Stimulated activated naive CD8-positive, alpha-beta T cell treated with anti-CD3 and anti-CD28 coated beads, Interleukin-15, Interleukin-2, amounts not matched to agents 100 ng/mL and 50 ng/mL, for 24 hours (primary cell): Measurements from ENCODE around the gene PAK1.

Source experiments
- H3K27ac Mint-ChIP-seq: one replicate; pipeline ENCODE4 v1.8.0; 2021; ENCODE audit warnings: mild to moderate bottlenecking, mixed read lengths
- H3K27me3 Mint-ChIP-seq: one replicate; pipeline ENCODE4 v1.8.0; 2021; ENCODE audit warnings: mixed read lengths
- H3K36me3 Mint-ChIP-seq: one replicate; pipeline ENCODE4 v1.8.0; 2021; ENCODE audit warnings: low read depth, mixed read lengths
- H3K4me1 Mint-ChIP-seq: one replicate; pipeline ENCODE4 v1.8.0; 2021; ENCODE audit warnings: low read depth, mixed read lengths
- H3K4me3 Mint-ChIP-seq: one replicate; pipeline ENCODE4 v1.8.0; 2021; ENCODE audit warnings: mild to moderate bottlenecking, mixed read lengths
- H3K9me3 Mint-ChIP-seq: one replicate; pipeline ENCODE4 v1.8.0; 2021; ENCODE audit warnings: mixed read lengths

PAK1 gene

DNA sequence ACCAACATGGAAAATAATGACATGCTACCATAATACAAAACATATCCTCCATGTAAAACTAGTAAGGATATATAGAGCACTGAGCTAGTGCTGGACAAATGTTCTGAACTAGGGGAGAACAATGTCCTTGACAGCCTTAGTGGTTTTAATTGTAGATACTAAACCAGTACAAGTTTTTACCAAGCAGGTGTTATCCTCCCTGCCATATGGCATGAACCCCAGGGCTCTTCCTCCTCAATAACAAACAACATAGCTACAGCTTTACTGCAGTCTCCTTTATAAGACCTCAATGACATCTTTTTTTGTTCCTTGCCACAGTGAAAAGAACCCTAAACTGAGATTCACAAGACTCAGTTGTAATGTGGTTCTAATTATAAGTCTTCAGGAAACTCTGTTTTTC lies 102.2 kb downstream of the PAK1 start:
- H3K4me3 Mint-ChIP-seq = no peak overlapping the region
- H3K36me3 Mint-ChIP-seq = peaks cover 45% of the 10 kb centered on the region
- no peaks in the 10 kb centered on the region for H3K9me3 Mint-ChIP-seq
- no peak overlapping the region for H3K27ac Mint-ChIP-seq
- H3K4me1 Mint-ChIP-seq = peaks cover 4% of the 10 kb centered on the region
- no peaks in the 10 kb centered on the region for H3K27me3 Mint-ChIP-seq

DNA sequence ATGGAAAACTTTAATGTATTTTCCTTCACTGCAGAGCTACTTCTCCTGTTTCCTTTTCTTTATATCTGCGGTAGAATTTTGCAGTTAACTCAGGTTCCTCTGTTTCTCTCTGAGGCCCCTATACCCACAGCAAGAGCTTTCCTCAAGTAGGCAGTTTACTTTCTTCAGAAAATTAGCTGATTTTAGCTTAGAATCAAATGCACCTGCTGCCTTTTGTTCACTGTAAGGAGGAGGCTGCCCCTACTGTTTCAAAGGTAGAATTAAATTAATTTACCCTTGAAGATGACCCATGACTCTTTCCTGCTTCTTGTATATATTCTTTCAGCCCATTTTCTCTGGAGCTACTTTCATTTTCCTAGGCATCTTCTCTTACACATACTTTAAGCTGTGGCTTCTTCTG lies 103.7 kb downstream of the PAK1 start:
- Mint-ChIP-seq H3K4me3 (no peak overlapping the region), H3K27me3 (no peaks in the 10 kb centered on the region), H3K27ac (no peak overlapping the region), H3K4me1 (peaks cover 4% of the 10 kb centered on the region), H3K36me3 (peaks cover 44% of the 10 kb centered on the region), H3K9me3 (peaks cover 3% of the 10 kb centered on the region)

DNA sequence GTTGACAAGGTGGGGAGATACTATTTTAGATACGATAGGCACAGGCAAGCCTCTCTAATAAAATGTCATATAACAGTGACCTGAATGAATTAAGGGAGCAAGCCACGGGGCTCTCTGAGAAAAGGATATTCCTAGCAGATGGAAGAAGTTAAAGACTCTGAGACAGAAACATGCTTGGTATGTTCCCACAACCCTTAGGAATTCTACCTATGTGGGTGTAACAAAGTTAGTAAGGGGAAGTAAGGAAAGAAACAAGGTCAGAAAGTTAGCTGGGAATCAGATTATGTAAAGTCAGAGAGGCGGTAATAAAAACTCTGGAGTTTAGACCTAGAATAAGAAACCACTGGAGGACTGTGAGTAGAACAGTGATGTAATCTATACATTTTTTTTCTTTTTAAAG lies 112.7 kb downstream of the PAK1 start:
- H3K36me3 Mint-ChIP-seq = peaks cover 28% of the 10 kb centered on the region

DNA sequence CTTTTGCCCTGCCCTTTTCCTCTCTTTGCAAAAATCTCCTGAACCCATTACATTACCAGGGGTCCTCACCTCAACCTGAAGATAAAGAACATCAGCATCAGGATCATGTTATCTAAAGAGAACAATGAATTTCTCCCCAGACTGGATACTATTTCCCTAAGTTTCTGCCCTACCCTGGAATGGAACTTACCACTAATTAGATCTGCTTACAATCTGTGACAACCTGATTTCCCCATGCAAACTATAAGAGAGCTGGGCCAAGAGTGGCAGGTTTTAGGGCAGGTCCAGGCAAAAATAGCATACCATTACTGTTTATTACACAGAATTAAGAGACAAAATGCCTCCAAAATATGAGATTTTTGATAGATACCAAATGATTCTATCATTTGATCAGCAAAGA lies 114.4 kb downstream of the PAK1 start:
- Mint-ChIP-seq H3K36me3 (peaks cover 19% of the 10 kb centered on the region), H3K27ac (no peak overlapping the region), H3K4me1 (no peaks in the 10 kb centered on the region), H3K9me3 (no peaks in the 10 kb centered on the region), H3K27me3 (no peaks in the 10 kb centered on the region), H3K4me3 (no peak overlapping the region)

More for the DNA sequence above, 112.7 kb downstream of the PAK1 start:
- H3K27me3 Mint-ChIP-seq = no peaks in the 10 kb centered on the region
- H3K9me3 Mint-ChIP-seq = peaks cover 3% of the 10 kb centered on the region
- H3K4me1 Mint-ChIP-seq = no peaks in the 10 kb centered on the region
- H3K4me3 Mint-ChIP-seq = no peak overlapping the region
- H3K27ac Mint-ChIP-seq = no peak overlapping the region

DNA sequence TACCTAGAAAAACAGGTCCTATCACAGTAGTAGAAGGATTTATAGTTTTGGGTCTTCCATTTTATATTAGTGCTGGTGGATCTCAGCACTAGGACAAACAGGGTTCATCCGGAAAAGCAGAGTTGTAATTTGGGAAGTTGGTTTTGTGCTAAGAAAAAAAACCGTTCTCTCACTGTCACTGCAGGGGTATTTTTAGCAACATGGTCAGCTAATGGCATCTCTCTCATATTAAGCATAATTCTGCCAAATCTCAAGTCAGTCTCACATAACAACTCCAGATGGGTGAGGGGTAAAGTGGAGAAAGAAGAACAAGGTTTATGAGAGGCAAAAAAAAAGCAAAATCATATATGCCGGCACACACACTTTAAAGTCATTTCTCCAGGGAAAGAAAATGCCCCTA lies 120.8 kb downstream of the PAK1 start:
- no peaks in the 10 kb centered on the region for H3K4me1 Mint-ChIP-seq
- H3K9me3 Mint-ChIP-seq = no peaks in the 10 kb centered on the region
- H3K36me3 Mint-ChIP-seq = peaks cover 13% of the 10 kb centered on the region
- no peak overlapping the region for H3K4me3 Mint-ChIP-seq
- no peaks in the 10 kb centered on the region for H3K27me3 Mint-ChIP-seq
- no peak overlapping the region for H3K27ac Mint-ChIP-seq

DNA sequence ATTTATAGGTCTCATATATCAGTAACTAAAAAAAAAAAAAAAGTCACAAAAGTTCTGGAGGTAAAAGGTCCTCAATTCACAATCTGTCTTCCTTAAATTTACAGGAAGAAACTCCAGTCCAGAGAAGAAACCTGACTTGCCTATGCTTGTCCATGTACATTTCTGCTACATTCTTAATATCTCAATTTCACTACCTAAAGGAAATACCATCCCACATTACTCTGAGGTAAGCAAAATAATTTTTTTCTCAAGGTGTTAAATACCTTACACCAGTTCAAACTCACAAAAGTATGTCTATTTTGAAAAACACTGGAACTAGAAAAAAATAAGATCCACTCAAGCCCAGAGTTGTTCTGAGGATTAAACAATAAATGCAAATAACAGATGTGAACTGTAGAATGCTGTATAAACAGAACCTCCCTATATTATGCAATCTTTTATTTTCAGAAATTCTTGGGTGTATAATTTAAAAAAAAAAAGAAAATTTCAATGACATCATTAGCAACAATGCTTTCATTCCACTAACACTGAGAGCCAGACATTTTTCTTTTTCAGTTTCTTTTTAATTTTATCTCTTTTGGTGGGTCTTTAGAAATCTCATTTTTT lies 122.5 kb downstream of the PAK1 start:
- no peaks in the 10 kb centered on the region for H3K27me3 Mint-ChIP-seq
- H3K36me3 Mint-ChIP-seq = peaks cover 20% of the 10 kb centered on the region
- no peak overlapping the region for H3K27ac Mint-ChIP-seq
- H3K9me3 Mint-ChIP-seq = no peaks in the 10 kb centered on the region
- H3K4me3 Mint-ChIP-seq = no peak overlapping the region
- no peaks in the 10 kb centered on the region for H3K4me1 Mint-ChIP-seq

DNA sequence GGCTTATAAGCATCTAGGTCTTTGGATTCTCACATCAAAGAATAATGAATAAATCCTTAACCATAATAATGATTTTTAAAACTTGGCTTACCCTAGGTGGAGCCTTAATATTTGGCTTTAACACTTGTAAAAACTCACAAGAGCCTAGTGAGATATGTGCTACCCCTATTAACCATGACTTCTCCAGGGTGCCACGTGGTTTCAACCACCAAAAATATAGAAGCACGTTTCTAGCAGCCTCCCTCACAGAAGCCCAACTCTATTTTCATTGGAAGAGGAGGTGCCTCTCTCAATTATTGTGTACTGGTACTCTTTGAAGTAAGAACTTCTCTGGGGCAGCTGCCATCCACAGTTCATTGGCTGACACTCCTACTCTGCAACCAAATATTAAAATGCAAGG lies 125.9 kb downstream of the PAK1 start:
- Mint-ChIP-seq H3K9me3 (no peaks in the 10 kb centered on the region), H3K27ac (no peak overlapping the region), H3K36me3 (peaks cover 39% of the 10 kb centered on the region), H3K4me3 (no peak overlapping the region), H3K4me1 (no peaks in the 10 kb centered on the region), H3K27me3 (no peaks in the 10 kb centered on the region)

DNA sequence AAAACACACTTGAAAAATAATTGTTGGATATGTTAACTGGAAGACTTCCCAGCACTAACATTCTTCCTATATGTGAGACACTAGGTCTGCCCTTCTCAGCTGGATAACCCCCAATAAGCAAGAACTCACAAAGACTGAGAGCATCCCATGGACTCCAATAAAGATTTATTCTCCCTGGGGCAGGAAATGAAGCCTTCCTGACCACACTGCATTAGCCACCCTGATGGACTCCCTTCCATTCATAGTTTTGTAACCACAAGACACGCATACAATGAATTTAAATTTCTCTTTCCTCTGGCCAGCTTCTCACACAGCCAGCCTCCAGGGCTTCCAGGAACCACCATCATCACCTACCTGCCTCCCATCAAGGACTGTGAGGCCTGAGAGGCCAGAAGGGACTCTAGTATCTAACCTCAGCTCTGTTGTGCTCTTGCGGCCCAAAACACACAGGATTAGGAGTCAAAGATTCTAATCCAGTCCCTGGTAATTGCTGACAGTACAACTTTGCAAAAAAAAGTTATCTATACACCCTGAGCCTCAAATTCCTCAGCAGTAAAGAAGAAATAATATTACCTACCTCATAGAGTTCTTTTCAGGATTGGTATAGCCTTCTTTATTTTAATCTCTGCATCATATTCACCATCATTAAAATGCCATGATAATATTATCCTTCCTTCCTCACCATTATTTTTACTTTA lies 126.8 kb downstream of the PAK1 start:
- no peaks in the 10 kb centered on the region for H3K4me1 Mint-ChIP-seq
- H3K27ac Mint-ChIP-seq = no peak overlapping the region
- peaks cover 47% of the 10 kb centered on the region for H3K36me3 Mint-ChIP-seq
- no peaks in the 10 kb centered on the region for H3K27me3 Mint-ChIP-seq
- H3K4me3 Mint-ChIP-seq = no peak overlapping the region
- H3K9me3 Mint-ChIP-seq = no peaks in the 10 kb centered on the region

DNA sequence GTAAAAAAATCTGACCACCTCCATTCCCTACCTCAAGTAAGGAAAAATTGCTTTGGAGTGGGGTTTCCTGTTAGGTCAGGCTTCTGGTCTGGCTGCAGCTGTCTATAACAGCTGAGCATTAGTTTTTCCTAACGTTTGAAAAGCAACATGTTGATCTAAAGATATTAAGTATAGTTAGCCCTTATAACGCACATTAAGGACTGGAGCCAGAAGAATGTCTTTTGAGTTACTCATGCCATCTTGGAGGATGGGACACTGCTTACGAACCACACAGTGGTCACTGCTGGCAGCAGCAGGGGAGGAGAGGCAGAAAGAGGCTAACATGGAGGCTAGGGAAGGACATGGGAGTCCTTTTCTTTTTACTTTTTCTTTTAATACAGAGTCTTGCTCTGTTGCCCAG lies 128.3 kb downstream of the PAK1 start:
- no peak overlapping the region for H3K27ac Mint-ChIP-seq
- H3K4me3 Mint-ChIP-seq = no peak overlapping the region
- no peaks in the 10 kb centered on the region for H3K27me3 Mint-ChIP-seq
- peaks cover 59% of the 10 kb centered on the region for H3K36me3 Mint-ChIP-seq
- no peaks in the 10 kb centered on the region for H3K4me1 Mint-ChIP-seq
- H3K9me3 Mint-ChIP-seq = no peaks in the 10 kb centered on the region

DNA sequence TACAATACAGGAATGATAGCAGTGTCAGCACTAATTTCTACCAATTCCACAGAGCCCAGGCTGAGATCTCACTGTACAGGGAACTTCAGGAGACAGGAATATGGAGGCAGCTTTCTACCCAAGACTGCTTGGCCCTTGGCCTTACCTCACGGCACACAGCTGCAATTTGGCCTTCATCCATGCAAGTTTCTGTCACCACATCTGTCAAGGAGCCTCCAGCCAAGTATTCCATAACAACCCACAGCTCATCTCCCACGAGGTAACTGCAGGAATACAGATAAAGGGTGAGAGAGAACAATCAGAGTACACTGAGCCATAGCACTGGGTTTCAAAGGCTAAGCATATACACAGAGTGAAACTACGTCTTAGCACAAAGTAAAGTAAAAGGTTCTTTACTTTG lies 133.4 kb downstream of the PAK1 start:
- no peaks in the 10 kb centered on the region for H3K4me1 Mint-ChIP-seq
- no peaks in the 10 kb centered on the region for H3K27me3 Mint-ChIP-seq
- peaks cover 45% of the 10 kb centered on the region for H3K36me3 Mint-ChIP-seq
- no peak overlapping the region for H3K27ac Mint-ChIP-seq
- H3K9me3 Mint-ChIP-seq = no peaks in the 10 kb centered on the region
- no peak overlapping the region for H3K4me3 Mint-ChIP-seq

DNA sequence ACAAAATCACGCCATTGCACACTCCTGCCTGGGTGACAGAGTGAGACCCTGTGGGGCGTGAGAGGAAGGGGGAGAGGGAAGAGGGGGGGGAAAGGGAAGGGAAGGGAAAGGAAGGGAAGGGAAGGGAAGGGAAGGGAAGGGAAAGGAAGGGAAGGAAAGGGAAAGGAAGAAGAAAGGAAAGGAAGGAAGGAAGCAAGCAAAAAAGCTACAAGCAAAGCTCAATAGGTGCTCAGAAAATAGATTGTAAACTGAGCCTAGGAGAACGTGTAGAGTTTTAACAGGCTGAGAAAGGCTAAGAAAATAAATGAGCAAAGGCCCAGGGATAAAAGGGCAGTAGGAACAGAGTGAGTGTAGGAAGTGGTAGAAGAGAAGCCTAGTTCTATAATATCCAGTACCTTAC lies 141.6 kb downstream of the PAK1 start:
- no peaks in the 10 kb centered on the region for H3K4me1 Mint-ChIP-seq
- no peaks in the 10 kb centered on the region for H3K27me3 Mint-ChIP-seq
- H3K27ac Mint-ChIP-seq = no peak overlapping the region
- H3K36me3 Mint-ChIP-seq = peaks cover 44% of the 10 kb centered on the region
- no peak overlapping the region for H3K4me3 Mint-ChIP-seq
- H3K9me3 Mint-ChIP-seq = no peaks in the 10 kb centered on the region

DNA sequence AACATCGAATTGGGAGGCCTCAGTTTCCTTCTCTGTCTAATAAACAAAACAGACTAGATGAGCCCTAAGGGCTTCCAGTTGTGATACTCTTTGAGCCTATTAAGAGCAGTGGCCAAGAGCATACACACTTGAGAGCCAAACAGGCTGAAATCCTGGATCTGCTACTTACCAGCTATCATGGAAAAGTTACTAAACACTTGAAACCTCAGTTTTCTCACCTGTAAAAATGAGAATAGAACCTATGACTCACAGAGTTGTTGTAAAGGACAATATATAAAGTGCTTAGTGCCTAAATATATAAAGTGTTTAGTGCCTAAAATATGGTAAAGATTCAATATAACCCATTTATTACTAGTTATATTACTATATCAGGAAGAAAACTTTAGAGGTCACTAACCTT lies 148.7 kb downstream of the PAK1 start:
- Mint-ChIP-seq H3K27ac (no peak overlapping the region), H3K27me3 (no peaks in the 10 kb centered on the region), H3K36me3 (peaks cover 40% of the 10 kb centered on the region), H3K9me3 (no peaks in the 10 kb centered on the region), H3K4me1 (peaks cover 12% of the 10 kb centered on the region), H3K4me3 (no peak overlapping the region)

DNA sequence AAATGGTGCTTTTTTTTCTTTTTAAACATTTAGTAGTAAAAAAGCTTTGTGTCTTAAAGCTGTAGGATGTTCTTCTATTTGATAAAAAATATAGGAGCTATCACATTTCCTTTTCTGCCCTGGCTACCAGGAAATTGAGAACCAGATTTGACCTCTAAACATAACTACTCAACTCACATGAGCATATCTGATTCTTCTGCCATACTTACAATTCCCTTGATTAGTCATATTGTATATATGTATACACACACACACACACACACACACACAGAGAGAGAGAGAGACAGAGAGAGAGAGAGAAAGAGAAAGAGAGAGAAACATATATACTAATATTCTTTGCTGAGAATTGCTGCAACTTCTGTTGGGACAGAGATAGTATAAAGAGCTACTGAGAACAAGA lies 149.4 kb downstream of the PAK1 start:
- peaks cover 35% of the 10 kb centered on the region for H3K36me3 Mint-ChIP-seq

DNA sequence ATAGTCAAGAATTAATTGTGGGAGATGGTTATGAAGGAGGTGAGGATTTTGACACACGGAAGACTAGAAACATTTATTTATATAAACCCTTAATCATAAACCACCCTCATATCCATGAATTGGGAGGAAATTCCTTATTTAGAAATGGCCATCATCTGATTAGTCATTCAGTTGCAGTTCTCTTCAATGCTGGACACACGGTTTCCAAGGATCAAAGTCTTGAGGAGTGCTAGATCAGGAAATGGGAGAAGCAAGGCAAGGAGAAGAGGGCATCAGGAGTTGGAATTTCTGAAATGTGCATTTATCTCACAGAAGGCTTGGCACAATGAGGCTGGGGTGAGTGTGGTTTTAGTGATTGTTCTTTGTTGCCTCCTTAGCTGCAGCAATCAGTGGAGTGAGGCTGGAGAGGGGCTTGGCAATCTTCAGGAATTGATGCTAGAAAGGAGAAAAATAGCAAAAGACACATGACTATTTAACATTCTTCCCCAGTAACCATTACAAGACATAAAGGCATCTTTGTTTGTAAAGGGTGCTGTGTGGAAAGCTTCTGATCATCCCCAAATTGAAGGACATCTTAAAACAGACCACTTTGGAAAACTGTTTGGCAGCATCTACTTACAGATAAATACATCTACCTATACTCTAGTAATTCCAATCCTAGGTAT lies 150.8 kb downstream of the PAK1 start:
- no peaks in the 10 kb centered on the region for H3K9me3 Mint-ChIP-seq
- no peak overlapping the region for H3K27ac Mint-ChIP-seq
- peaks cover 12% of the 10 kb centered on the region for H3K4me1 Mint-ChIP-seq
- H3K4me3 Mint-ChIP-seq = no peak overlapping the region
- H3K27me3 Mint-ChIP-seq = no peaks in the 10 kb centered on the region
- peaks cover 21% of the 10 kb centered on the region for H3K36me3 Mint-ChIP-seq

More for the DNA sequence above, 149.4 kb downstream of the PAK1 start:
- H3K27me3 Mint-ChIP-seq = no peaks in the 10 kb centered on the region
- no peaks in the 10 kb centered on the region for H3K9me3 Mint-ChIP-seq
- H3K4me3 Mint-ChIP-seq = no peak overlapping the region
- no peak overlapping the region for H3K27ac Mint-ChIP-seq
- peaks cover 12% of the 10 kb centered on the region for H3K4me1 Mint-ChIP-seq

DNA sequence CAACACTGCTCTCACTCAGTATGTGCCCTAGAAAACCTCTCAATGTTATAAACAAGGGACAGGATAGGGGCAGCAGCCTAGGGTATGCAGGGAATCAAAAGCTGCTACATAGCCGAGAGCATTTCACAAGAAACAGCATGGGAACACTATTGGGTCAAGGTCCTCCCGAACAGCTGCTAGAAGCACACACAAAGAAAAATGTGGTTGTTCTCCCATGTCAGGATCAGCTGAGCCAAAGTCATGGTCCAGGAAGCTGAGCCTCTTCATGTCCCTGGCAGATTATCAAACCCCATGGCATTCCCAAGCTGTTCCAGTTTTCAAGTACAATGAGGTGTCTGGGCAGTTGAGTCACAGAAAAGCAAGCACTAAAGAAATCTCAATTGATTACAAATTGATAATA lies 151.4 kb downstream of the PAK1 start:
- Mint-ChIP-seq H3K4me1 (peaks cover 12% of the 10 kb centered on the region), H3K4me3 (no peak overlapping the region), H3K27ac (no peak overlapping the region)

More for the DNA sequence above, 151.4 kb downstream of the PAK1 start:
- H3K27me3 Mint-ChIP-seq = no peaks in the 10 kb centered on the region
- peaks cover 15% of the 10 kb centered on the region for H3K36me3 Mint-ChIP-seq
- H3K9me3 Mint-ChIP-seq = no peaks in the 10 kb centered on the region
